Sigmoid colon (tissue), 7 donors: ENCODE data around the gene CSTF1. TPM values are rescaled to one million over a fixed set of nuclear protein-coding genes. Genes with fewer than 3 reads are reported as not detected.
A peak's percentile ranks its signal among the peaks of the same experiment; 100 is the strongest.

Experiments used
- DNase-seq: peaks from one replicate; pipeline ENCODE4 v3.0.0-alpha.2; 2019
- H3K27ac ChIP-seq, 4 donors: fragments of 200-600 bp; sonication (generic); one replicate each; pipeline ENCODE4 v1.5.1; 2016 to 2019; ENCODE audit warnings: mild to moderate bottlenecking in 1 of 4
- H3K27me3 ChIP-seq, 3 donors: fragments of 200-600 bp; sonication (generic); one replicate each; pipeline ENCODE4 v1.5.1; 2019; ENCODE audit warnings: mild to moderate bottlenecking in 1 of 3
- H3K36me3 ChIP-seq, 4 donors: fragments of 200-600 bp; sonication (generic); one replicate each; pipeline ENCODE4 v1.5.1; 2016 to 2019
- H3K4me1 ChIP-seq, 4 donors: fragments of 200-600 bp; sonication (generic); one replicate each; pipeline ENCODE4 v1.5.1; 2017 to 2019
- H3K4me3 ChIP-seq, 4 donors: fragments of 200-600 bp; sonication (generic); one replicate each; pipeline ENCODE4 v1.5.1; 2017 to 2019; ENCODE audit warnings: mild to moderate bottlenecking in 2 of 4, moderate library complexity in 1 of 4
- H3K9me3 ChIP-seq, 4 donors: fragments of 200-600 bp in 3 of 4; sonication (generic) in 3 of 4; one replicate each; pipeline versions ENCODE4 v1.5.1 to v1.6.1; 2013 to 2019
- CTCF ChIP-seq, 4 experiments: fragments of 450-650 bp in 3 of 4; fragments of 200-600 bp in 1 of 4; IDR thresholded peaks; one replicate each; pipeline ENCODE4 v1.5.1; 2016 to 2019; ENCODE audit warnings: antibody characterized with exemption in 4 of 4, mild to moderate bottlenecking in 3 of 4, moderate library complexity in 2 of 4
- EP300 ChIP-seq, 4 donors: sonication (generic); formaldehyde crosslinking; IDR thresholded peaks; one replicate each; pipeline ENCODE4 v1.6.1; 2017; ENCODE audit warnings: antibody characterized with exemption in 4 of 4
- POLR2A ChIP-seq, 2 donors: fragments of 450-650 bp; IDR thresholded peaks; one replicate each; pipeline ENCODE4 v1.6.1; 2016; ENCODE audit warnings: antibody characterized with exemption in 2 of 2, mild to moderate bottlenecking in 2 of 2, moderate library complexity in 2 of 2
- POLR2AphosphoS5 ChIP-seq, 4 donors: sonication (generic); formaldehyde crosslinking; IDR thresholded peaks; one replicate each; pipeline ENCODE4 v1.6.1; 2017; ENCODE audit warnings: antibody characterized with exemption in 4 of 4
- WGBS, 2 donors: extraction: QIAGEN DNeasy Blood & Tissue Kit; methylation state at CpG; one replicate each; pipeline ENCODE4 v1.1.7; 2013; 5-methylcytosine and 5-hydroxymethylcytosine counted together
- intact Hi-C: fragments of 100-400 bp; cut with DNase I; formaldehyde crosslinking; loops from one replicate; pipeline ENCODE4 v1.15.1; 2023
- polyA plus RNA-seq, 3 donors: library from polyadenylated mRNA; stranded (reverse); fragments of 200-250 nt; gene quantifications; one replicate each; pipeline ENCODE4 v1.2.3, GENCODE V29; 2013
- total RNA-seq, 4 donors: library from RNA; depleted of rRNA; stranded (reverse); fragments of >200 nt; gene quantifications; one replicate each; pipeline ENCODE4 v1.1.0, GENCODE V29; 2016
- donor health status: healthy with polysubstance abuse.
- donor health status: Bipolar disorder and iron deficiency.
- donor health status: healthy.

The CSTF1 gene
- total and polyA plus RNA-seq, 7 donors = 7.2 to 24.6 (median 14.9) TPM

DNA sequence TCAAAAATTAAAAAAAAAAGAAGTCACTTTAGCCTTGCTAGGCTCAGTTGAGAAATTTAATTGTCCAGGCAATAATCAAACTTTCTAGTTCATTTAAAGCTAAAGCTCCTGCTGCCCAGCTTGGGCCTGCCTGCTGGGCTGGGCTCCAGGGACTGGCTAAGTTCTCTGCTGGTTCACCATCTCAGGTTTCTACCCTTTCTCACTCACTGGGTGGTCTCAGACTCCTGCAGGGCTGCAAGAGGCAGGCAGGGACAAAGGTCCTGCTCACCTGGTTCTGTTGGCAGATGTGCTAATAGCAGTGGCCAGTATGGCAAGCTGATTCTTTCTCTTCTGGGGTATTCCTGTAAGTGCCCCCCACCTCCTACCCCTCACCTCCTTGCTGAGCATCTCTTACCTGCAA lies 54.8 kb downstream of the CSTF1 start:
- no peak for DNase-seq
- H3K36me3 ChIP-seq = no peaks in the 10 kb centered on the region
- intact Hi-C loops = no loop called here

DNA sequence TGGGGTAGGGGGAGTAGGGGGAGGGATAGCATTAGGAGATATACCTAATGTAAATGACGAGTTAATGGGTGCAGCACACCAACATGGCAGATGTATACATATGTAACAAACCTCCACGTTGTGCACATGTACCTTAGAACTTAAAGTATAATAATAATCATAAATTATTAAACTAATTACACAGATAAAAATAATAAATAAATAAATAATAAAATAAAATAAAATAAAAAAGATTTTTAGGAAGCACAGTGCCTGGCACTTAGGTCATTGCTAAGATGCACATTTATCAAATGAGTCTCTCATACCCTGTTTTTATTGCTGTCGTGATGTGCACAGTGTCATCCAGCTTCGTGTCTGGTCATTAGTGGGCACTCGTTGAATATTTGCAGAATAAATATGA lies 57.0 kb downstream of the CSTF1 start:
- intact Hi-C loops = no loop called here
- Histone ChIP-seq H3K36me3 (no peaks in the 10 kb centered on the region), H3K27me3 (no peaks in the 10 kb centered on the region), H3K9me3 (no peaks in the 10 kb centered on the region), H3K4me3 (no peak overlapping the region), H3K27ac (no peak overlapping the region), H3K4me1 (no peaks in the 10 kb centered on the region)
- WGBS, 2 donors = 87 to 91% methylated on average over 5 of the region's 5 CpGs
- TF ChIP-seq POLR2A (IDR thresholded peaks at IDR 0.05) (no peak), EP300 (IDR thresholded peaks at IDR 0.05) (no peak), POLR2AphosphoS5 (IDR thresholded peaks at IDR 0.05) (no peak), CTCF (IDR thresholded peaks at IDR 0.05) (no peak)
- no peak for DNase-seq

More for the DNA sequence above, 54.8 kb downstream of the CSTF1 start:
- H3K27ac ChIP-seq = no peak overlapping the region
- H3K9me3 ChIP-seq = no peaks in the 10 kb centered on the region
- no peaks in the 10 kb centered on the region for H3K4me1 ChIP-seq
- no peak overlapping the region for H3K4me3 ChIP-seq
- H3K27me3 ChIP-seq = no peaks in the 10 kb centered on the region
- TF ChIP-seq EP300 (IDR thresholded peaks at IDR 0.05) (no peak), POLR2AphosphoS5 (IDR thresholded peaks at IDR 0.05) (no peak), CTCF (IDR thresholded peaks at IDR 0.05) (no peak), POLR2A (IDR thresholded peaks at IDR 0.05) (no peak)

DNA sequence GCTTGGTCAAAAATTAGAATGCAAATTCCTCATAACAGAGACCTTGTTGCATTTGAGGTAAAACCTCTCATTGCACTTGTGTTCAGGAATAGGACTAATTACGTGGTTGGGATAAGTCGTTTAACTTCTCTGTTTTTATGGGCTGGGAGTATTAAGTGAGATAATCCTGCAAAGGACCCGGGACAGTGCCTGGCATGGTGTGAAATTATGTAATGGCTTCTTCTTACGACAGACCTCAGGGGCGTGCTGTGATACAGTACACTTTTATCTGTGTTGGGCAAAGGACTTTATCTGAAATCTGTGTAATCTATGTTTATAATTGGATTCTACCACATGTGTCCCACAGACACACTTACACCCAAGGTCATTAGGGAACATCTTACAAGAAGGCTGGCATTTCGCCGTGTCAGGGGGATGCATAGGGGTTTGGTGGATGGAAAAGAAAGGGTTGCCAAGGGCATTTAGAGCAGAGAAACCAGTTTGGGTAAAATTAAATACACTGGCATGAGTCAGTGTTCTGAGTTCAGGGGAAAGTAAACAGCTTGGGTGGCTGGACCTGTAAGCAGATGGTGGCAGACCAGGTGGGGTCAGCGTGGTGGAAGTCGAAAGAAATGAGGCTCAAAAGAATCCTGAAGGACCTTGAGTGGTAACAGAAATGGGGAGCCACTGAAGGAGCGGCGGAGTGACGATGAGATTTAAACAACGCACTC lies 58.8 kb downstream of the CSTF1 start:
- peak; percentile 46 for DNase-seq
- Histone ChIP-seq H3K27ac (no peak overlapping the region), H3K27me3 (no peaks in the 10 kb centered on the region), H3K36me3 (no peaks in the 10 kb centered on the region), H3K9me3 (no peaks in the 10 kb centered on the region), H3K4me3 (no peak overlapping the region), H3K4me1 (no peaks in the 10 kb centered on the region)
- intact Hi-C loops = no loop called here
- no peak for TF ChIP-seq CTCF (IDR thresholded peaks at IDR 0.05)
- TF ChIP-seq POLR2AphosphoS5 (IDR thresholded peaks at IDR 0.05) = no peak
- TF ChIP-seq EP300 (IDR thresholded peaks at IDR 0.05) = no peak
- TF ChIP-seq POLR2A (IDR thresholded peaks at IDR 0.05) = no peak
- 77 to 86% methylated on average over 13 of the region's 13 CpGs for WGBS, 2 donors

DNA sequence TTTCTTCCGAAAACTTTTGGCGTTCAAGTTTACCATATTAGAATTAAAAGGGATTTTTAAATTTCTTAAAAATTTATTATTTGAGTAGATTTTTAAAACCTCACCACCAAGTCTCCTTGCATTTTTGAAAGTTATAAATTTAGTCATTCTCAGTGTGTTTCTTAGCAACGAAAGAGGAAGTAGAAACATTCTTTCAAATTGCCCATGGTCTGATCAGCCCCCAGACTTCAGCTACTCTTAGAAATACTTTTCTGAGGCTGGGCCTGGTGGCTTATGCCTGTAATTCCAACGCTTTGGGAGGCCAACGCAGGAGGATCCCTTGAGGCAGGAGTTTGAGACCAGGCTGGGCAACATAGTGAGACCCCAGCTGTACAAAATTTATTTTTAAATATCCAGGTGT lies 60.9 kb downstream of the CSTF1 start:
- intact Hi-C loops = no loop called here
- WGBS, 2 donors = 64 to 69% methylated on average over 5 of the region's 5 CpGs

More for the DNA sequence above, 60.9 kb downstream of the CSTF1 start:
- Histone ChIP-seq H3K4me1 (no peaks in the 10 kb centered on the region), H3K27ac (no peak overlapping the region), H3K27me3 (no peaks in the 10 kb centered on the region), H3K4me3 (no peak overlapping the region), H3K36me3 (no peaks in the 10 kb centered on the region), H3K9me3 (no peaks in the 10 kb centered on the region)
- no peak for TF ChIP-seq EP300 (IDR thresholded peaks at IDR 0.05)
- no peak for TF ChIP-seq CTCF (IDR thresholded peaks at IDR 0.05)
- TF ChIP-seq POLR2A (IDR thresholded peaks at IDR 0.05) = no peak
- no peak for TF ChIP-seq POLR2AphosphoS5 (IDR thresholded peaks at IDR 0.05)
- no peak for DNase-seq
